ENCODE data around the gene FURIN.
"Not testable (repeated sequence)": the region's sequence is repeated elsewhere in the genome, so short reads cannot be mapped to it uniquely, and the experiment has no call there.

The FURIN gene

GRCh38 chr15:90868261-90868689 lies at the start of gene FURIN:
Gene FURIN (plus strand): TSS chr15:90868588. CDS start chr15:90875741, 7,153 bp downstream.
- DNase-seq, result no peak

- DNase-seq, result no peak
Measured at GRCh38 chr15:90819390-90819789, 49.0 kb upstream of the FURIN start.

- DNase-seq, result no peak
Measured at GRCh38 chr15:90819850-90820249, 48.5 kb upstream of the FURIN start.

- DNase-seq, result no peak
Measured at GRCh38 chr15:90820481-90820880, 47.9 kb upstream of the FURIN start.

GRCh38 chr15:90822204-90822955 lies 46.0 kb upstream of the FURIN start:
- no peak for DNase-seq

GRCh38 chr15:90823455-90823974 lies 44.9 kb upstream of the FURIN start:
- no peak for DNase-seq

- DNase-seq, result not testable (repeated sequence)
Measured at GRCh38 chr15:90825115-90825899, 43.1 kb upstream of the FURIN start.

GRCh38 chr15:90826206-90826885 lies 42.0 kb upstream of the FURIN start:
- not testable (repeated sequence) for DNase-seq

- DNase-seq, result no peak
Measured at GRCh38 chr15:90826886-90827435, 41.4 kb upstream of the FURIN start.

GRCh38 chr15:90828111-90828510 lies 40.3 kb upstream of the FURIN start:
- DNase-seq, result no peak

GRCh38 chr15:90829126-90829525 lies 39.3 kb upstream of the FURIN start:
- no peak for DNase-seq

GRCh38 chr15:90829942-90830440 lies 38.4 kb upstream of the FURIN start:
- no peak for DNase-seq

- no peak for DNase-seq
Measured at GRCh38 chr15:90834626-90835025, 33.8 kb upstream of the FURIN start.

GRCh38 chr15:90836296-90836871 lies 32.0 kb upstream of the FURIN start:
- no peak for DNase-seq

GRCh38 chr15:90837094-90837493 lies 31.3 kb upstream of the FURIN start:
- no peak for DNase-seq

- no peak for DNase-seq
Measured at GRCh38 chr15:90838139-90838538, 30.2 kb upstream of the FURIN start.

- no peak for DNase-seq
Measured at GRCh38 chr15:90838544-90838943, 29.8 kb upstream of the FURIN start.

GRCh38 chr15:90839187-90840071 lies 29.0 kb upstream of the FURIN start:
- DNase-seq, result no peak

GRCh38 chr15:90840157-90840855 lies 28.1 kb upstream of the FURIN start:
- DNase-seq, result no peak

- DNase-seq, result no peak
Measured at GRCh38 chr15:90840954-90841353, 27.4 kb upstream of the FURIN start.

- no peak for DNase-seq
Measured at GRCh38 chr15:90844696-90845095, 23.7 kb upstream of the FURIN start.

Data from 8988T (cell line).